Left lobe of liver (tissue), 2 donors: ENCODE measurements around the gene GP1BA. TPM values are rescaled to one million over a fixed set of nuclear protein-coding genes. Genes with fewer than 3 reads are reported as not detected.

ENCODE experiments used
- ATAC-seq: fragments of 200-7000 bp; cut with Tn5 transposase; one replicate; pipeline ENCODE4 v1.9.1; 2020; ENCODE audit warnings: mild to moderate bottlenecking, moderate library complexity
- DNase-seq: peaks from one replicate; pipeline ENCODE4 v3.0.0-alpha.2; 2020; ENCODE audit warnings: low spot score
- total RNA-seq: library from RNA; stranded (reverse); gene quantifications from one replicate; pipeline ENCODE4 v1.2.1, GENCODE V29; 2021
- donor health status: DM: no; HTN: no; CAD: no; lungs with moderate emphysema.
- donor health status: DM: no; HTN: yes; CAD: no.

Gene GP1BA
- total RNA-seq, 1 donor from 2014 or later, result not detected

DNA sequence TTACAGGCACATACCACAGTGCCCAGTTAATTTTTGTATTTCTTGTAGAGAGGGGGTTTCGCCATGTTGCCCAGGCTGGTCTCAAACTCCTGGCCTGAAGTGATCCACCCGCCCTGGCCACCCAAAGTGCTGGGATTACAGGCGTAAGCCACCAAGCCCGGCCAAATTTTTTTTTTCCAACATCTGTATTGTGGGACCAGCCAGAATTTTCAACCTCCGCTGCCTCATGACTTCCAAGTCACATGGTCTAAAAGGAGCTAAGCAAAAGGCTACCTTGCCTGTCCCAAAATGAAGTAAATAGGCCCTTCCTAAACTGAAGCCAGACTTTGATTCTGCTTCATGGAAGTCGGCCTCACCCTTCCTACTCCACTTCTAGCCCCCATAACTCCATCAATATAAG, 39.7 kb downstream of the GP1BA start:
- DNase-seq (no peak), ATAC-seq (no peak)

DNA sequence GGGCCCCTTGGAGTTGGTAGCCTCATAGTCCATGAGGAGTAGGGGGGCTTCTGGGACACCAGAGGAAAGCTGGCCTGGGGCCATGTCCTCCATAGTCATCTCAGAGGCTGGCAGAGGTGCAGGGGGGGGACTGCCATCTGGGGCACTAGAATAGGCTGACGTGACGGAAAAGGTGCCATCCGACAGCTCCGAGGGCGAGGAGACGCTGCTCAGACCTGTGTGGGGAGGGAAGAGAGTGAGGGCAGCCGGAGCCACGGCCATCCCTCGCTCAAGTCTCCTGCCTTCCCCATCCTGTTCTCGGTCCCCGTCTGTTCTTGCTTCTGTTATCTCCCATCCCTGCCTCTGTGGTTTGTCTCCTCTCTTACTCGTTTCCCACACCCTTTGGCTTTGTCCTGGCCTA, 40.2 kb downstream of the GP1BA start:
- DNase-seq, result no peak

DNA sequence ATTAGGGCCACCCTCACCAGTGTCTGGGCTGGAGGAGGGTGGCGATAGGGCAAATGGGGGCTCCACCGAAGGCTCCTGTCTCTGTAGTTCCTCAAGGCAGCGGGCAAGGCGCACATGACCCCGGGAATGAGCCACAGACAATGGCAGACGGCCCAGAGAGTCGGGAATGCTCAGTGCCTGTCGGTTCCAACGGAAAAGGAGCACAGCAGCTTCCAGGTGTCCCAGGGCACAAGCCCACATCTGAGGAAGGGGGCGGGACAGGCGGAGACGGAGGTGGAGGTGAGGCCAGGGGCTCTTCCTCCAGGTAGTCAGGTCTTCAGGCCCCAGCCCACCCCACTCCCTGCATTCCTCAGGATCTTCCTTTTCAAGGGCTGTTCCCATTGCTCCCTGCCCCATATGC, 40.7 kb downstream of the GP1BA start:
- DNase-seq (no peak), ATAC-seq (no peak)

More for the DNA sequence above, 40.2 kb downstream of the GP1BA start:
- no peak for ATAC-seq

DNA sequence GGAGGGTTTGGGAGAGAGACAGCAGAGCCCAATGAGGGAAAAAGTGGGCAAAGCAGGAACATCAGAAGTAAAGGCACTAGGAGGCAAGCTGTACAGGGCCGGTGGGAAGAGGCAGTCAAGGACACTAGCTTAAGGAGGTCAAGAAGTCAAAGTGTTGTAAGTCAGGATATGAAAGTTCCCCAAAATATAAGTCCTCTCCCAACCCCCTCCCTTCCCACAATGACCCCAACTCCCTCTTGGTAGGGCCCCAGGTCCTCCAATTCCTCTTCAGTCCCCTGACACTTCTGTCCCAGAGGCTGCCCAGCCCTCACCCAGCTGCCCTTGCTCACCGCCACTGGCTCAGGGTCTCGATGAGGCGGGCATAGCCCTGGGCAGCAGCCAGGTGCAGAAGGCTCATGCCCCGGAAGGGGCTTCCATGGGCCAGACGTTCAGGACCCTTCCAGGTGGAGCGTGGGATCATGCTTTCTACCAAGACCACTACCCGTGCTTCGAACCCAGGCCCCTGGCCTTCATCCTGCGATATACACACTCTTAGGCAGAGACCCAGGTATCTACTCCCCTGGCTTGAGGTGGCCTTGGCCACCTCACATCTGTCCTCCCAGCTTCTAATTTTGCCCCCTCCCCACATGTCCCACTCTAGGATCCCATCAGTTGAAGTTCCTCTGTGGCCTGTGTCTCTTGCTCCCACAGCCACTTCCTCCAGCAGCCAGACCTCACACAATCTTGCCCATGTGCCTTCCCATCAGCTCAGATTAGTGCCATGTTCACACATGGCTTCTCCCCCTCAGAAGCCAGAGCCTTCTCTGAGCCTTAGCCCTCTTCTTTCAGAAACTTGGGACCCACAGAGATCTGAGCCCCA, 41.4 kb downstream of the GP1BA start:
- DNase-seq (no peak), ATAC-seq (no peak)

DNA sequence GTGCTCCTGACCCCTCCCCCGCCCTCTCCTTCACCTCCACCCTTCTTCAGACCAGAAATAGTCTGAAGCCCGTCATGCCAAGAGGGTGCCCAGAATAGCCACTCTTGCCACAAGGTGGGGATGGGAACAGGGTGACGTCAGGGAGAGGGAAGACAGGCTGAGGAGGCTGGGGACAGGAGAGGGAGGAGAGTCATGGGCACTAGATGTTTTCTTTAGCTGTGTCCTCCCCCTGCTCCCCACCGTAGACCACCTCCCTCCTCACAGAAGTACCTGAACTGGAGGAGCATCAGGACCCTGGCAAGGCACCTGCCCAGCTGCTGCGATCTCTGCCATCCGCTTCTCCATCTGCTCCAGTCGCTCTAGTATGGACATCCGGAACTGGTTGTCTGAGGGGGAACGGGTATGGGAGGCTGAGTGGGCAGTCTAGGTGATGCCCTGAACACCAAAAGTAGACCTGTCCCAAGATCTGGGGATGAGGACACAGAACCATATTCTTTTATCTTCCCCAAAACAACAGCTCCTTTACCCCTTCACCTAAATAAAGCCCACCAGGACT, 42.1 kb downstream of the GP1BA start:
- no peak for ATAC-seq
- no peak for DNase-seq

DNA sequence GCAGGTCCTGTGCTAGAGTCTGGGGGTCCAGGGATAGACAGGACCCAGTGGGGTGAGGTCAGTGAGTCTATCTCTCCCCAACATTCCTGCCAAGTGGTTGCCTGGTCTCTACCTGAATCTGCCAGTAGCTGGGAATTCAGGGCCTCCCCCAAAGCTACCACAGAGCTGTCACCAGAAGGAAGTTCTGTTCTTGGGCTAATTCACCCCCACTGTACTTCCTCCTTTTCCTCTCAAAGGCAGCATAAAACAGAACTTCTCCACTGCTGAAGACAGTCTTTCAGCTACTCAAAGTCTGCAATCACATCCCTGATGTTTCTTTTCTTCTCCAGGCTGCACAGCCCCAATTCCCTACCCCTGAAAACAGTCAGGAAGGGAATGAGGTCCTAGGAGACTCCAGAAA, 46.6 kb downstream of the GP1BA start:
- DNase-seq (no peak), ATAC-seq (no peak)

DNA sequence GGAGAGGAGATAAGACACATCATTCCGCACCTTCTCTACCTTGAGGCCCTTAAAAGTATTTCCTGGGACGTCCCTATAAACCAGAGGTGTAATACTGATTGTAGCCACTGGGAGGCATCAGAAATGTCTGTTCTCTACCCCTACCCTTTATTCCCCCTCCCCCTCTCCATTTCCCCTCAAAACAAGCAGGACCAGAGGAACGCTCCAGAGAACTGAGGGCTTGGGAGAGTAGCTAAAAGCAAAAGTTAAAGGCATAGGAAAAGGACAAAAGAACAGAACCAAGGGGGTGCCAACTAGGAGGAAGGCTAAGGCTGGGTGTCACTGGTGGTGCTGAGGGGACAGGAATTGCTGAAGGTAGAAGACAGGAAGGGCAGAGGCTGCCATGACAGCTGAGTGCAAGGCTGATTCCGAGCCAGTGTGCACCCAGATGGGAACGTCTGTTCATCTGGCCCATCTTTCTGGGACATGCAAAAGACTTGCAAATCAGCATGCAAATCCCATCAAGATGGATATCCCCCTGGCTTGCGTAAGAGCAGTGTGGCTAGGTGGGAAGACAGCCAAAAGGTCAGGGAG, 48.7 kb downstream of the GP1BA start:
- DNase-seq (no peak), ATAC-seq (peak; percentile 82)

DNA sequence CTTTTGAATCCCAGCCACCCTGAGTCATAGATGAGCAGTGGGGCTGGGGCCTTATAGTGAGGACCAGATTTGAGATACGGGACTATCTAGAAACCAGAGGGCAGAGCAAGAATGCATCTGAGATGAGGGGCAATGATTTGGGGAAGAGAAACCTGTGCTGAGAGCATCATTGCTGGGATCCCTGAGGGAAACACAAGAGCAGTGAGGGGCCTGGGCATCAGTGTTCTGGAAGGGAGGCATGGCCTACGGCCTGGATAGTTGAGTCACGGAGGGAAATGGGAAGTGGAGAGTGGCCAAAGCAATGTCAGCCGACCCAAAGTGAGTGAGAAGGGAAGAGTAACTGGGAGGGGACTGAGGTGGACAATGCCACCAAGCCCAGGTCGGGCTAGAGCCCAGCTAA, 50.2 kb downstream of the GP1BA start:
- ATAC-seq, result no peak
- DNase-seq, result no peak

Other genes with a start within 250 kb of the GP1BA start
- 17.5 TPM for gene PELP1, start 228.1 kb upstream of the GP1BA start, total RNA-seq
- gene ARRB2, start 221.6 kb upstream of the GP1BA start, total RNA-seq, result 26.2 TPM
- gene MED11, start 200.8 kb upstream of the GP1BA start, total RNA-seq, result 13.3 TPM
- 0.63 TPM for gene ZMYND15, start 192.4 kb upstream of the GP1BA start, total RNA-seq
- 14.5 TPM for gene CXCL16, start 192.3 kb upstream of the GP1BA start, total RNA-seq
- gene TM4SF5, start 160.4 kb upstream of the GP1BA start, total RNA-seq, result 79.0 TPM
- gene VMO1, start 145.9 kb upstream of the GP1BA start, total RNA-seq, result 8.2 TPM
- 28.0 TPM for gene GLTPD2, start 143.3 kb upstream of the GP1BA start, total RNA-seq
- gene PSMB6, start 136.1 kb upstream of the GP1BA start, total RNA-seq, result 79.1 TPM
- gene PLD2, start 125.1 kb upstream of the GP1BA start, total RNA-seq, result 8.5 TPM
- 34.1 TPM for gene MINK1, start 98.9 kb upstream of the GP1BA start, total RNA-seq
- gene C17orf107, start 32.7 kb upstream of the GP1BA start, total RNA-seq, result 4.1 TPM
- 3.1 TPM for gene CHRNE, start 29.2 kb upstream of the GP1BA start, total RNA-seq
- 44.7 TPM for gene SLC25A11, start 7.8 kb downstream of the GP1BA start, total RNA-seq
- 78.9 TPM for gene RNF167, start 8.0 kb downstream of the GP1BA start, total RNA-seq
- gene PFN1, start 16.3 kb downstream of the GP1BA start, total RNA-seq, result 254 TPM
- gene ENO3, start 18.8 kb downstream of the GP1BA start, total RNA-seq, result 52.7 TPM
- 20.3 TPM for gene SPAG7, start 35.5 kb downstream of the GP1BA start, total RNA-seq
- 17.7 TPM for gene CAMTA2, start 55.4 kb downstream of the GP1BA start, total RNA-seq
- 0.88 TPM for gene INCA1, start 65.2 kb downstream of the GP1BA start, total RNA-seq
- 126 TPM for gene KIF1C, start 65.7 kb downstream of the GP1BA start, total RNA-seq
- 0.08 TPM for gene SLC52A1, start 103.1 kb downstream of the GP1BA start, total RNA-seq
- 0.83 TPM for gene ZFP3, start 146.2 kb downstream of the GP1BA start, total RNA-seq
- 5.3 TPM for gene ZNF232, start 179.6 kb downstream of the GP1BA start, total RNA-seq
- 0.08 TPM for gene USP6, start 183.8 kb downstream of the GP1BA start, total RNA-seq